Measurements from ENCODE around the gene THSD7A. TPM values are rescaled to one million over a fixed set of nuclear protein-coding genes. Genes with fewer than 3 reads are reported as not detected.

Gene THSD7A
- total RNA-seq, 4 donors from 2014 or later, result 3.9 to 12.3 (median 5.9) TPM

DNA sequence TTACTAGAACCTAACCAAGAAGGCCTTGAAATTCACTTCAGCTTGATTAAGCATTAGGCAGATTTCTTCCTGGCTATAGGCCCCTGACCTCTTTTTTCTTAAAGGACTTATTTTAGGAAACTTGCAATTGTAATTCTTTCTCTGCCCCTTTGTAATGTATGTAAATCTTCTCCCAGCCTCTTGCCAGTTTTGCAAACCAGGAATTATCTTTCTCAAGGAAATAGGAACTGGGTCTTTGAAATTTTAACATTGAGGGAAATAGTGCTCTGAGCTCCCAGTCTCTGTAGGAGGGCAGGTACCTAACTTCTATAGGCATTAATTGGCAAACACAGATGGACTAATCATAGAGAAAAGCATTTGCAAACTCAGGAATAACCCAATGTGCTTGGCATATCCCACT, 342.7 kb downstream of the THSD7A start:
- TF ChIP-seq, protein P1, sequence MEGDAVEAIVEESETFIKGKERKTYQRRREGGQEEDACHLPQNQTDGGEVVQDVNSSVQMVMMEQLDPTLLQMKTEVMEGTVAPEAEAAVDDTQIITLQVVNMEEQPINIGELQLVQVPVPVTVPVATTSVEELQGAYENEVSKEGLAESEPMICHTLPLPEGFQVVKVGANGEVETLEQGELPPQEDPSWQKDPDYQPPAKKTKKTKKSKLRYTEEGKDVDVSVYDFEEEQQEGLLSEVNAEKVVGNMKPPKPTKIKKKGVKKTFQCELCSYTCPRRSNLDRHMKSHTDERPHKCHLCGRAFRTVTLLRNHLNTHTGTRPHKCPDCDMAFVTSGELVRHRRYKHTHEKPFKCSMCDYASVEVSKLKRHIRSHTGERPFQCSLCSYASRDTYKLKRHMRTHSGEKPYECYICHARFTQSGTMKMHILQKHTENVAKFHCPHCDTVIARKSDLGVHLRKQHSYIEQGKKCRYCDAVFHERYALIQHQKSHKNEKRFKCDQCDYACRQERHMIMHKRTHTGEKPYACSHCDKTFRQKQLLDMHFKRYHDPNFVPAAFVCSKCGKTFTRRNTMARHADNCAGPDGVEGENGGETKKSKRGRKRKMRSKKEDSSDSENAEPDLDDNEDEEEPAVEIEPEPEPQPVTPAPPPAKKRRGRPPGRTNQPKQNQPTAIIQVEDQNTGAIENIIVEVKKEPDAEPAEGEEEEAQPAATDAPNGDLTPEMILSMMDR (IDR thresholded peaks at IDR 0.05), result no peak
- ATAC-seq (ENCODE audit: low FRiP score) (no peak), DNase-seq (ENCODE audit: low spot score) (no peak)

DNA sequence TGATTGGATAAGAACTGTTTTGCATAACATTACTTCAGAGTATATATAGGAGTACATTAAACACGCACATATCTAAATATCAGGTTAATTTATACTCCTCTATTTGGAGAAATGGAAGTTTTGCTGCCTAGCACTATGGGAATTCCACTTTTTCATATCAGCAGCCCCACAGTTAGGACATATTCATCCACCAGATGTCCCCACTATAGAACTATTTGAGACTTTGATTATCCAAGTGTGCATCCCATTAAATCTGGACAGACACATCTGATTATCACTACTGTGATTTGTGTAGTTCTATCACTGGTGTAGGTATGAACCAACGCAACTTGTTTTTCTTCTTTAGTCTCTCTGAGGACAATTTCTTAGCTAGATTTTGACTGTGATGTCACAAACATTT, 345.7 kb downstream of the THSD7A start:
- no peak for DNase-seq (ENCODE audit: low spot score)
- ATAC-seq (ENCODE audit: low FRiP score), result no peak
- TF ChIP-seq, protein P1 (IDR thresholded peaks at IDR 0.05), result no peak

DNA sequence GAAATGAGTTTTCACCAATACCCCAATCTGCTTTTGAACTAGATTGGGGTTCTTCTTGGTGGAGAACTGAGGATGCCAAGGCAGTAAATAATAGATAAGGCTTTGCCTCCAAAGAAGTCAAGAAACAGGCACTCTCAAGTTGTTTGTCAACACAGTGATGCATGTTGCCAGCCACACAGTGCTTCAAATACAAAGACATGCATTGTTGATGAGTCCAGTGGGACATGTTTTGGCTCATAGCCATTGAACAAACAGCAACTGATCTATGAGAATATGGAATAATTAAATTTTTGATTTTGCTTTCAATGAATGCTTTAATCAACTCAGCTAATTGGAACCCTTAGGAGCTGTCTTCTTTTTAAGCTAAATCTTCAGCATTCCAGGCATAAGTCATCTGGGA, 346.4 kb downstream of the THSD7A start:
- no peak for DNase-seq (ENCODE audit: low spot score)
- TF ChIP-seq, protein P1 (IDR thresholded peaks at IDR 0.05), result no peak
- no peak for ATAC-seq (ENCODE audit: low FRiP score)

DNA sequence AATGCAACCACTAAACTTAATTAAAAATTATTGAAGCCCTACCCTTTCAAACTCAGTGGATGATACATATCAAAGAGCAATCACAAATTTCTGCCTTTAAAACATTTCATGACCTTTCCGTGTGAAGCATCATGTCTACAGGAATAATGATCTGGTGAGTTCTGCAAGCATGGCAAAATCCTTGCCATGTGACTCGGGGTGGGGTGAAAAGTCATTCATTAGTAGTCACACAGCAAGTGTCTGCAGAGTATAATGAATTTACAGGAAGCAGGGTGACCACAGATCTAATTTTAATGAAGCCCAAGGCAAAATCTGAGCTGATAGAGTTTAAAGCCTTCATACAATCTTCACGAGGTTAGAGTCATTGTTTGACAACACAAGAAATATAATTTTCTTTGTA, 351.9 kb downstream of the THSD7A start:
- TF ChIP-seq, protein P1 (IDR thresholded peaks at IDR 0.05), result no peak
- DNase-seq (ENCODE audit: low spot score) (no peak), ATAC-seq (ENCODE audit: low FRiP score) (no peak)

DNA sequence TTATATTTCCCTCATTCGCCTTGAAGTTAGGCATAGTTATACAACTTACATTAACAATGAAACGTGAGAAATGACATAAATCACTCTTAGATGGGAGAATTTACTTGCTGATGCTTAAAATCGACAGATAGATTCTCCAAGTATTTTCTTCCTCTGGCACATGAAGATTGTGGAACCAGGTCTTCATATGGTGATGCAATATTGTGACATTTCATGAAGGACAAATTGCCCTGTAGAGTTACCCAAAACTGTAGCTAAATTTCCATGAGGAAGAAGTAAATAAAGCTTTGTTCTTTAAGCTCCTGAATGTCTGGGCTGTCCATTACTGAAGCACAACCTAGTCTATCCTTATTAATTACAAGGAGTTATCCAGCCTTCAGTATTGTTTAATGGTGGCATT, 353.1 kb downstream of the THSD7A start:
- TF ChIP-seq, protein P1 (IDR thresholded peaks at IDR 0.05), result no peak
- DNase-seq (ENCODE audit: low spot score) (no peak), ATAC-seq (ENCODE audit: low FRiP score) (no peak)

DNA sequence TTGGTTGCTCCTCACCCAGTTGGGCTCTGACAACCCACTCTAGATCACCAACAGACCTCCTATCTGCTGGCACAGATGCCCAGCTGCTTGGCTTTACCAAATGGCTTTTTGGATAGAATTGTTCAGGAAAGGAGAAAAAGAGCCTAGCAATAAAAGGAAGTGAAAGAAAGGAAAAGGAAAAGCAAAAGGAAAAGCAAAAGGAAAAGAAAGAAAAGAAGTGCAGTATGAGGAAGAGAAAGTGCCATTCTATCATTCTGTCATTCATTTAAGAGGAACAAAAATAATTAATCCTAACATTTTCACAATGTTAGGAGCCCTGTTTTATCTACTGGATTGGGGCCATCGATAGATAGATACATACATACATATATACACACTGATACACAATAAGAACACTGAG, 353.6 kb downstream of the THSD7A start:
- ATAC-seq (ENCODE audit: low FRiP score) (no peak), DNase-seq (ENCODE audit: low spot score) (no peak)
- TF ChIP-seq, protein P1 (IDR thresholded peaks at IDR 0.05), result no peak

DNA sequence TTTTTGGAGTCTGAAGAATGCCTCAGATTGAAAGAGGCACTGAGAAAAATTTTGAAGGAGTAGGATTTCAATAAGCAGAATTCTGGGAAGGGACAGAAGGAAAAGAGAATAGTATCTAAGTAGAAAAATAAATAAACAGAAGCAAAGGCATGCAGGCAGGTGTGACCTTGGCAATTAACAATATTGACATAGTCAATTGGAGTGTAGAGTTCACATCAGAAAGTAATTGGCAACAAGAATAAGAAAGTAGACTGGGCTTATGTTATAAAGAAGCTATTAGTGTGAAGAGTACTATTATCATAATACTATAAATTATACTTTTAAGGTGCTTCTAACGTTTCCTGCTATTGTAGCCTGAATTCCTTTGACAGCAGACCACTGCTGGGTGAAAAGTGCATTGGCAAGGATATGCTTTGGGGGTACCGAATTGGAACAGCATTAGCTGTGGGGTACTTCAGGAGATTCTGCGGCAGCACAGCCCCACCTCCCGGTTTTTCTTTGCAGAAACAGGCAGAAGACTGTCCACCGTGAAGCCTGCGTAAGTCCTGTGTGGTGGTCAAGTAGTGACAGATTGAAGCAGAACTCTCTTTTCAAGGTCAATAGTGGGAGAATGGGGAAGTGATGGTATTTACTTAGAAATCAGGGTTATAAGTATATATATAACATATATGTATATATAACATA, 357.0 kb downstream of the THSD7A start:
- TF ChIP-seq, protein P1 (IDR thresholded peaks at IDR 0.05), result no peak
- ATAC-seq (ENCODE audit: low FRiP score), result no peak
- DNase-seq (ENCODE audit: low spot score), result no peak
